ENCODE data around the gene TLE4.

DNA sequence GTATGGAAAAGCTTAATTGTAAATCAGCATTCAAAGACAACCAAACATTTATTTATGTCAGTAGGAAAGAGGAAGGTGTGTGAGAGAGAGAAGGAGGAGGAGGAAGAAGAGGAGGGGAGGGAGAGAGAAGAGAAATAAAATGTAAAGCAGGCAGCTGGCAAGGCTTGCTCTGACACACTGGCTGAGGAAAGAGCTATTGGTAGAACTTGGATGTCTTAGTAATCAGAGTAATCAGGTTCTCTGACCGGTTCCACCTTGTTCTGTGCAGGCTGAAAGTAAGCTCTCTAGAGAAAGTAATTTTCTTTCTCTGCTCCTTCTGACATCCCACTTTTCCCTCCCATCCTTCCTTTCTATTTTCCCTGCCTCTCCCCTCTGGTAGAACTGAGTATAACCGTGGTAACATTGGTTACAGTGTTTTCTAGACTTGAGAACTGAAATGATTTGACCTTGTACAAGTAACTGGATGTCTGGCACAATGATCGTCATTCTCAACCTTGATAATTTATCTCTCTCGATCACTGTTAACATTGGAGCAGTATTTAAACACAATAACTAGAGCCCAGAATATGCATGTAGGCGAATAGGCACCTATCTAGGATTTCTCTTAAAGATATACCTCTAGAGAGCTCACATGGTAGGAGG lies 33.3 kb downstream of the TLE4 start:
- TF ChIP-seq, protein P1, sequence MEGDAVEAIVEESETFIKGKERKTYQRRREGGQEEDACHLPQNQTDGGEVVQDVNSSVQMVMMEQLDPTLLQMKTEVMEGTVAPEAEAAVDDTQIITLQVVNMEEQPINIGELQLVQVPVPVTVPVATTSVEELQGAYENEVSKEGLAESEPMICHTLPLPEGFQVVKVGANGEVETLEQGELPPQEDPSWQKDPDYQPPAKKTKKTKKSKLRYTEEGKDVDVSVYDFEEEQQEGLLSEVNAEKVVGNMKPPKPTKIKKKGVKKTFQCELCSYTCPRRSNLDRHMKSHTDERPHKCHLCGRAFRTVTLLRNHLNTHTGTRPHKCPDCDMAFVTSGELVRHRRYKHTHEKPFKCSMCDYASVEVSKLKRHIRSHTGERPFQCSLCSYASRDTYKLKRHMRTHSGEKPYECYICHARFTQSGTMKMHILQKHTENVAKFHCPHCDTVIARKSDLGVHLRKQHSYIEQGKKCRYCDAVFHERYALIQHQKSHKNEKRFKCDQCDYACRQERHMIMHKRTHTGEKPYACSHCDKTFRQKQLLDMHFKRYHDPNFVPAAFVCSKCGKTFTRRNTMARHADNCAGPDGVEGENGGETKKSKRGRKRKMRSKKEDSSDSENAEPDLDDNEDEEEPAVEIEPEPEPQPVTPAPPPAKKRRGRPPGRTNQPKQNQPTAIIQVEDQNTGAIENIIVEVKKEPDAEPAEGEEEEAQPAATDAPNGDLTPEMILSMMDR (conservative IDR thresholded peaks at IDR 0.05 in 1 of 2, IDR thresholded peaks at IDR 0.05 in 1 of 2; ENCODE audit: extremely low read depth in 1 of 2, insufficient read depth in 1 of 2, low read depth in 1 of 2, low read length in 2 of 2) = no peak
- TF ChIP-seq EZH2 (IDR thresholded peaks at IDR 0.05; ENCODE audit: borderline replicate concordance, low read length) = no peak
